ENCODE measurements around the gene EFNB3.

EFNB3 gene

GRCh38 chr17:7705269-7706255 is 560 bp downstream of the EFNB3 start:
- POLR2A ChIA-PET (ENCODE audit: low non-redundant PET), result no interaction called here
- no peak overlapping the region for H3K27ac ChIP-seq
- no peak for DNase-seq (ENCODE audit: low spot score)
- TF ChIP-seq, protein P1, sequence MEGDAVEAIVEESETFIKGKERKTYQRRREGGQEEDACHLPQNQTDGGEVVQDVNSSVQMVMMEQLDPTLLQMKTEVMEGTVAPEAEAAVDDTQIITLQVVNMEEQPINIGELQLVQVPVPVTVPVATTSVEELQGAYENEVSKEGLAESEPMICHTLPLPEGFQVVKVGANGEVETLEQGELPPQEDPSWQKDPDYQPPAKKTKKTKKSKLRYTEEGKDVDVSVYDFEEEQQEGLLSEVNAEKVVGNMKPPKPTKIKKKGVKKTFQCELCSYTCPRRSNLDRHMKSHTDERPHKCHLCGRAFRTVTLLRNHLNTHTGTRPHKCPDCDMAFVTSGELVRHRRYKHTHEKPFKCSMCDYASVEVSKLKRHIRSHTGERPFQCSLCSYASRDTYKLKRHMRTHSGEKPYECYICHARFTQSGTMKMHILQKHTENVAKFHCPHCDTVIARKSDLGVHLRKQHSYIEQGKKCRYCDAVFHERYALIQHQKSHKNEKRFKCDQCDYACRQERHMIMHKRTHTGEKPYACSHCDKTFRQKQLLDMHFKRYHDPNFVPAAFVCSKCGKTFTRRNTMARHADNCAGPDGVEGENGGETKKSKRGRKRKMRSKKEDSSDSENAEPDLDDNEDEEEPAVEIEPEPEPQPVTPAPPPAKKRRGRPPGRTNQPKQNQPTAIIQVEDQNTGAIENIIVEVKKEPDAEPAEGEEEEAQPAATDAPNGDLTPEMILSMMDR (conservative IDR thresholded peaks at IDR 0.05; ENCODE audit: low read depth), result no peak
- CTCF ChIA-PET, result interaction anchor here (0.7 to 1.2 kb wide), 4 partner anchors 11 to 227 kb away, joined by 3 to 5 read pairs (median 4); no protein-coding TSS in a partner anchor

DNA sequence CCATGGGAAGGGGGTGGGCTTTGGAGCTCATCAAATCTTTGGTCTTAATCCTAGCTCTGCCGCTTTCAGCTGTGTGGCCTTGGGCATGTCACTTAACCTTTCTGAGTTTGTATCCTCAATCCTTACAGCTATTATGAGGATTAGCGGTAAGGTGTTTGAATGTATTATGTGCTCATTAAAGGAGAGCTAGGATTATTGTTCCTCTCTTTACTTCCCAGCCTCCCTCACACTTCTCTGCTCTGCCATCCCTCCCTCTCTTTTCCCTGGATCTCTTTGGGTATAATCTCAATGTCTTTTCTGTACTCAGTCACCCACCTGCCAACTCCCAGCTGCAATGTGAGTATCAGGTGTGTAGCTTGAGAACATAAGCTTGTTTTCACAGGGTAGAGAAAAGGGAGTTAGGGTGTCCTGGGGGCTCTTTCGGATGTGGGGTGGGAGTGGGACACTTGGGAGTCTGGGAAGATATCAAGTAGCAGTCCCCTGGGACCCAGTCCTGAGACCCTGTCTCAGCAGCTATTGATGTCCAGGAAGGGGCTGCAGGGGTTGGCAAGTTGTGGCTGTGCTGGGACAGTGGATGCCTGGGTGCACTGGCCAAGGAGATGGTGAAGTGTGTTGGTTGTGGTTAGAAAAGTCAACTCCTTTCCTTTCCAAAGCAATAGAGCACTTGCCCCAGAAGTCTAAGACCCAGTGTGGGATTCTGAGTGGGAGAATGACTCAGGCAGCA is 1.8 kb downstream of the EFNB3 start:
- POLR2A ChIA-PET (ENCODE audit: low non-redundant PET), result no interaction called here

DNA sequence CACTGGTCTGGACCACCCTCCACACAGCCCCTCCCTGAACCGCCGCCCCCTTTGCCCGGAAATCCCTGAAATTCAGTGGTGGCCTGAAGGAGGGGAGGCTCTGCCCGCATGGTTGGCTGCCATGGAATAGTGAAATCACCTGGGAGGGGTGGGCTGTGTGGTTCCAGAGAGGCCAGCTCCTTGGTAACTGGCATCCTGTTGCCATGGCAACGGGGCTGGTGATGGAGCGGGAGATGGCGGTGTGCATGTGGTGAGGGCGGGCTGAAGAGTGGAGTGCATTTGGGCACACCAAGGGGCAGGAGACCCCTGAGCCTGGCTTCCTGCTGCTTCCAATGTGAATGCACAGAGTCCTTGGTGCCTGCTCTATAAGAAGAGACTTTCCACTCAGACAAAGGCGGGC is 2.4 kb downstream of the EFNB3 start:
- DNase-seq (ENCODE audit: low spot score), result no peak
- ChIA-PET POLR2A (ENCODE audit: low non-redundant PET) (no interaction called here), CTCF (interaction anchor here (0.5 kb wide), 1 partner anchor 10 kb away, joined by 4 read pairs; the partner anchor contains the start of gene DNAH2)
- no peak overlapping the region for H3K27ac ChIP-seq
- TF ChIP-seq, protein P1 (conservative IDR thresholded peaks at IDR 0.05; ENCODE audit: low read depth), result no peak

More for the DNA sequence above, 1.8 kb downstream of the EFNB3 start:
- H3K27ac ChIP-seq, result no peak overlapping the region
- no peak for DNase-seq (ENCODE audit: low spot score)
- TF ChIP-seq, protein P1 (conservative IDR thresholded peaks at IDR 0.05; ENCODE audit: low read depth), result no peak
- CTCF ChIA-PET, result interaction anchor here (0.5 to 1.2 kb wide), 3 partner anchors 10 to 14 kb away, joined by 3 to 4 read pairs (median 4); partner anchors contain the start of gene DNAH2

DNA sequence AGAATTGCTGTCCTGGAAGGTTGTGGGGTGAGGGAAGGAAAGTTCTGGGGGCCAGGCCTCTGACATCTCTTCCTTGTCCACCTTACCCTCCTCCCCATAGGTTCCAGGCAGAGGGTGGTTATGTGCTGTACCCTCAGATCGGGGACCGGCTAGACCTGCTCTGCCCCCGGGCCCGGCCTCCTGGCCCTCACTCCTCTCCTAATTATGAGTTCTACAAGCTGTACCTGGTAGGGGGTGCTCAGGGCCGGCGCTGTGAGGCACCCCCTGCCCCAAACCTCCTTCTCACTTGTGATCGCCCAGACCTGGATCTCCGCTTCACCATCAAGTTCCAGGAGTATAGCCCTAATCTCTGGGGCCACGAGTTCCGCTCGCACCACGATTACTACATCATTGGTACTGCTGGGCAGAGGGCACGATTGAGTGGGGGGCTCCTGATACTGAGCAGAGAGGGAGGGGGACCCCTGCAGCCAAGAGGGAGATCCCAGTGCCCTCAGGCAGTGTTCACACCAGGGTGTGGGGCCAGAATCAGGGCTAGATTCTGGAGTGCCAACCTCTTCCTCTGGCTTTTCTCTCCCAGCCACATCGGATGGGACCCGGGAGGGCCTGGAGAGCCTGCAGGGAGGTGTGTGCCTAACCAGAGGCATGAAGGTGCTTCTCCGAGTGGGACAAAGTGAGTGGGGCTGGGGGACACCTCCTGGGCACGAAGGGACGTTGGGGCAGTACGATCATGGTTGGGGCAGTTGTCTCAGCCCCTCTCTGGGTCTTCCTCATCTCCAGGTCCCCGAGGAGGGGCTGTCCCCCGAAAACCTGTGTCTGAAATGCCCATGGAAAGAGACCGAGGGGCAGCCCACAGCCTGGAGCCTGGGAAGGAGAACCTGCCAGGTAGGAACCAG is 3.1 kb downstream of the EFNB3 start:
- ChIA-PET CTCF (no interaction called here), POLR2A (ENCODE audit: low non-redundant PET) (no interaction called here)

GRCh38 chr17:7709031-7709430 is 4.0 kb downstream of the EFNB3 start:
- DNase-seq (ENCODE audit: low spot score), result no peak
- TF ChIP-seq, protein P1 (conservative IDR thresholded peaks at IDR 0.05; ENCODE audit: low read depth), result no peak
- ChIA-PET POLR2A (ENCODE audit: low non-redundant PET) (no interaction called here), CTCF (no interaction called here)
- no peak overlapping the region for H3K27ac ChIP-seq

More for the DNA sequence above, 3.1 kb downstream of the EFNB3 start:
- TF ChIP-seq, protein P1 (conservative IDR thresholded peaks at IDR 0.05; ENCODE audit: low read depth), result no peak
- no peak for DNase-seq (ENCODE audit: low spot score)
- no peak overlapping the region for H3K27ac ChIP-seq
